HG02938 (cell line): ENCODE results near the gene PPHLN1.
A peak's percentile ranks its signal among the peaks of the same experiment; 100 is the strongest.
"Not testable (repeated sequence)": the region's sequence is repeated elsewhere in the genome, so short reads cannot be mapped to it uniquely, and the experiment has no call there.

ENCODE experiments used
- ATAC-seq: cut with Tn5 transposase; IDR thresholded peaks from one replicate; pipeline ENCODE4 v1.9.1; 2021; ENCODE audit warnings: mild to moderate bottlenecking, moderate library complexity; ENCODE audit not compliant: unreplicated experiment

PPHLN1 gene

DNA sequence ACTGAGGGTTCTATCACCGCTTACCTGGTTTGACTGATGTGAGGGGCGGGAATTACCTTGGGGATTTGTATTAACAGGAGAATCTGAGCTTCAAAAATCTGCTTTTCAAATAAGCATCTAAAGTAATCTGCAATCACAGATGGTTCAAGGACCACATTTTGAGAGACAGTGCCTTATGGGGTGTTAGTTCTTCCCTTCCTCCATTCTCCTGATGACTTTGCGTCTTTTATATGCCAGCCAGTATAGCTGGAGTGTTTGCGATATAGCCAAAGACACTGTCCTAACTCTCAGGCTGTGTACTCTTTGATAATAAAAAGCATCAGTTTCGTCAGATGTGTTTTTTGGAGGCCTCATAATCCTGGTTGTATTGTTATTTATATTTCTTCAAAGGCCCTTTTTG, 39.5 kb downstream of the PPHLN1 start:
- no peak for ATAC-seq

DNA sequence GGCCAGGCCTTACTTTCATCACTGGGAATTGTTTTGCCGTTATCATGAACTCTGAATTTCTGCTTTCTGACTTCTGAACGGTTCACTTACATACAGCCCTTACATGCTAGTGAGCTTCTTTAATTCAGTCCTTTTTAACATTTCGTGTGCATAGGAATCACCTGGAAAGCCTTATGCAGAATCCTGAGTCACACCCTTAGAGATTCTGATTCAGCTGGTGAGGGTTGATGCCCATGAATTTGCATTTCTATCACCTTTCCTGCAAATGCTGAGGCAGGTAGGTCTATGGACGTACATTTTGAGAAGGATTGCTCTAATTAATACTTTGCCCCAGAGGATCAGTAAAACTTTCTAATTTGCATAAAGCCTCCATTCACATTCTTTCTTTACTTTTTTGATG, 44.0 kb downstream of the PPHLN1 start:
- no peak for ATAC-seq

DNA sequence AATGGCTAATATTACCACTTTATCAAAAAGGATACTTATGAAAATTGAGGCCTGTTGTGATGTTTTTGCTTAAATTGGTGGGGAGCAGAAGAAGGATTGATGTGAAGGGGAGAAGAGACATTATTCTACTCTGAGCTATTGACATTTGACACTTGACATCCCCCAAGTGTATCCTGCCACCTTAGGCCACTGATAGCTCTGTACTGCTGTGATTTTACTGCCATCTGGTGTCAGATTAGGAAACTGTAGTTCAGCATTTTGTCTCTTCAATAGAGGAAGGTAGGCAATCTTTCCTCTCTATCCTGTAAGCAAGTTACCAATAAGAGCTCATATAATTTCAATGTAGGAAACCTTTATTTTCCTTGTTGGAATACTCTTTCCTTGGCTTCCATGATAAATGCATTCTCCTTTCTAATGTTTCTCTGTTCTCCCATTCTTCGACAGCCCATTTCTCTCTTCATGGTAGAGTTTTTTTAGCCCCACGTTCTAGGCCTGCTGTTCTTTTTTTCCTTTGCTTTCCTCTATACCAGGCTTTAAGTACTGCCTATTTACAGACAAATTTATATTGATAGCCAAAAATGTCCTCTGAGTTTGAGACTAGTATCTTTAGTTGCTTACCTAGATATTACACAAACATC, 46.3 kb downstream of the PPHLN1 start:
- peak; percentile 92 for ATAC-seq

DNA sequence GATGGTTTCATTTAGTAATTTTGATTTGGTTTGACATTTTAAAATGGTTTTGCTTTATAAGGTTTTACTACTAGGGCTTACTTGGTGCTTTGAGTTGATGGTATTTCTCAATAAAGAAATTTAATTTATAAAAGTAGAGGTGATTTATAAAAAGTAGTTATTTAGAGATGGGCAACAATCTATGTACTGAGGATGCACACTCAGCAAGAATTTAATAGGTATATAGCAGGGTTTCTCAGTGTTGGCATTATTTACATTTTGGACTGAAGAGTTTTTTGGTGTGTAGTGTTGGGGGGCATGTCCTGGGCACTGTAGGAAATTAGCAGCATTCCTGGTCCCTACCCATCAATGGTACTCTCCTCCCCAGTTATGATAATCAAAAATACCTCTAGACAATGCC, 47.7 kb downstream of the PPHLN1 start:
- no peak for ATAC-seq

DNA sequence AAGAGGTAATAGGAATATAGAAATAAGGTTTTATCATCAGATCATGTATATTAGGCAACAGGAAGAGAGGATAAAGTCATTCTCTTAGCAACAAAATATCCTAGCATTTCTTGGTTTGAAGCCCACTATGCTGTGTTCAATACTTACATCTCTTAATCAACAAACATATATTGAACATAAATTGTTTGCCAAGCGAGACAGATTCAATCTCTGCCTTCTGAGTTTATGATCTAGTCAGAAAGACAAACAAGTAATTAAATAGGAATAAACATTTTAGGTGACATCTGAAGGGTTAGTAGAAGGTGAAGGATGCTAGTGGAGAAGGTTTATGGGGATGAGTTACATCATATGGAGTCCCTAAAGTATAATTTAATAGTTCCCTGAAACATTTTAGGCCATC, 54.8 kb downstream of the PPHLN1 start:
- ATAC-seq = no peak

DNA sequence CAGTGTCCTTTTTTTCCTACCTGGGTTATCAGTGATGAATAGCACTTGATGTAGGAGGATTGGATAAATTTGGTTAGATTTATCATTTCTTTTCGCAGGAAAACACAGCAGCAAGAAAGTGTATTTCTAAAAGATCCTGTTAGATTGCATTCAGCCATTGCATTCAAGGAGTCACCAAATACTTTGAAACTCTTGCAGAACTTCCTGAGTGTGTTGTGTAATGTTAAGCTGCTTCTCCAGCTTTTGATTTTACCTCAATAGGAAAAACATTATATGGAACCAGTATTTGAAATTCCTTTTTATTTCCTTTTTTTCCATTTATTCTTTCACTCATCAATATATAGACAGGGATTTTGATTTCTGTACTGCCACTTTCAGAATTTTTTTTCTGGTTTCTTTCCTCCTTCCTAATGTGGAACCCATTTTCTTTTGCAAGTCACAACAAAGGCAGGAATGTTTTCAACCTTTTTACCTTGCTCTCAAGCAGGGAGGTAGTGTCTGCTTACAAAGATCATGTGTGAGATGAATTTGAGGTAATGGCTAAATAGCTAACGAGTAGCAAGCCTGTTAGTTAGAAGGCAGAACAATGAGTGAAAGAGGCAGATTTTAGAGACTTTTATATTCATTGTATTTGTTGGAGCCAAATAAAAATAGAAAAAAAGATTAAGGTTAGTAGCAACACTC, 56.2 kb downstream of the PPHLN1 start:
- ATAC-seq = no peak

DNA sequence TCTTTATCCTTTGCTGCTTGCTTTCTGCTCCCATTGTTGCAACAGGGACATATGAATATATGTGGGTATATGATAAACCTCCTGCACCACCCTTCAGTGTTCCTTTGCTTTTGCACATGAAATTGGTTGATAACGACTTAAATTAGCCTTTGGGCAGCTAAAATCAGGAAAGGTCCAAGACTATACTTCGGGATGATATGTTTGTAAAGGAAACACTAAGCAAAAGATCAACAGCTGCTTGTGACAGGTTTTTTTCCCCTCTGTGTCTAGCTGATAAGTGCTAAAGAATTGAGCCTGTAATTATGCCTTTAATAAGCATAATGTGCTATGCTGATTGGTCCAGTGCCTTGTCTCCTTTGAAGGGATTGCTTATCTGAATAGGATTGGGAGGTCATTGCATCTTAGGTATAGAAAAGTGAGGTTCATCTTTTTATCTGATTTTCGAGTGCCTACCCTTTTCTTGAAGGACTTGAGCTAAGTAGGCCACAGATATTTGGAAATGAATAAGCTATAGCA, 59.4 kb downstream of the PPHLN1 start:
- ATAC-seq = no peak

DNA sequence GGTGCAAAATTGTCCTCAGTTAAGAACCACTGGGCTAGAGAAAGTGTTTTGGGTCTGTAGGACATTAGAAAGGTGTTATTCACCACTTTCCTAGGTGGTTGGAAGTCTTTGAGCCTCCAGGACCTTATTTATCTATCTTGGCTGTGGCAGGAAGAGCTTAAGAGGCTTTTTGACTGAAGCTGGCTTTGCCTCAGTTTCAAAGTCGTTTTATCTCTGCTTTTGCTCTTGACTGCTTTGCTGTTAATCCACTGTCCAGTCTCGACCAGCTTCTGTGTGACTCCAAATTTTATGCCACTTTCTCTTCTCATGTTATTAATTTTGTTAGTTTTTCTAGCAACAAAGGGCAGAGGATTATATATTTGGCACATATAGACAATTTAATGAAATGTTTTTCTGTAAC, 60.3 kb downstream of the PPHLN1 start:
- no peak for ATAC-seq

DNA sequence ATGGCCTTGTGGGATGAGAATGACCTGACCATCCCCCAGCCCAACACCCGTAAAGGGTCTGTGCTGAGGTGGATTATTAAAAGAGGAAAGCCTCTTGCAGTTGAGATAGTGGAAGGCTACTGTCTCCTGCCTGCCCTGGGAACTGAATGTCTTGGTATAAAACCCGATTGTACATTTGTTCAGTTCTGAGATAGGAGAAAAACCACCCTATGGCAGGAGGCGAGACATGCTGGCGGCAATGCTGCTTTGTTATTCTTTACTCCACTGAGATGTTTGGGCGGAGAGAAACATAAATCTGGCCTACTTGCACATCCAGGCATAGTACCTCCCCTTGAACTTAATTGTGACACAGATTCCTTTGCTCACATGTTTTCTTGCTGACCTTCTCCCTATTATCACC, 62.1 kb downstream of the PPHLN1 start:
- ATAC-seq = not testable (repeated sequence)

DNA sequence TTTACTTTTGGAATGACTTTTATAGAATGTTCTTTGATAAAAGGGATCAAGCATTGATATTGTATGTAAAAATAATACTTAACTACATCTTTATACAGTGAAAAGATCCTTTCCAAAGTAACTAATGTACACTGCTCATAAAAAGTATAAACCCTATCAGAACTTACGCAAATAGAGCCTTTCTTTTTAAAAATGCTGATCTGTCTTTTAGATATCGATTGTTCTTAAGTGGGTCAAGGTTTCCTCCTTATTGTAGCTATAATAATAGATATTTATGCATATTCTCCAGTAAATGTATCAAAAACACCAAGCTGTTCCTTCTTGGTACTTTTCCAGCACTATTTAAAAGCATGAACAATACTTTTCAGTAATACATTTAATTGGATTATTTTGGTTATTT, 68.5 kb downstream of the PPHLN1 start:
- no peak for ATAC-seq

DNA sequence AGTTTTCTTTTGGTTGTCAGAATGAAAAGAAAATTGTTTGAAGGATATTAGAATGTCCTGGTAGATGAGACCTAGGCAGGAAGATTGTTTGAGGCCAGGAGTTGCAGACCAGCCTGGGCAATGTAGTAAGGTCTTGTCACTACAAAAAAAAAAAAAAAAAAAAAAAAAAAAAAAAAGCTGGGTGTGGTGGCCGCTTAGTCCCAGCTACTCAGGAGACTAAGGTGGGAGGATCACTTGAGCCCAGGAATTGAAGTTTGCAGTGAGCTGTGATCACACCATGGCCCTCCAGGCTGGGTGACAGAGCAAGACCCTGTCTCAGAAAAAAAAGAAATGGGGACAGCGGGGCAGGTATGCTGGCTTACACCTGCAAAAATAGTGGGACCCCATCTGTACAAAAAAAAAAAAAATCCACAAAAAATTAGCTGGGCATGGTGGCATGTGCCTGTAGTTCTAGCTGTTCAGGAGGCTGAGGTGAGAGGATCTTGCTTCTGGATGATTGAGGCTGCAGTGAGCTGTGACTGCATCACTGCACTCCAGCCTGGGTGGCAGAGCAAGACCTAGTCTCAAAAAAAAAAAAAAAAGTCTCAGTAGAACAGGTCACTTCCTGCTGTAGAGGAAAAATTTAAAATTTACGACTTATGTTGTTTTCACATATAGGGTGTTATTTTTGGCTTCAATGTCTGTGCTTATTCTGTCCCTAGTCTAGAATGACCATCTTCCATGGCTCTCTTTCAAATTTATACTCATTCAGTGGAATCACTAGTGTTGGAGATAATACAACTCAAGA, 70.7 kb downstream of the PPHLN1 start:
- no peak for ATAC-seq

DNA sequence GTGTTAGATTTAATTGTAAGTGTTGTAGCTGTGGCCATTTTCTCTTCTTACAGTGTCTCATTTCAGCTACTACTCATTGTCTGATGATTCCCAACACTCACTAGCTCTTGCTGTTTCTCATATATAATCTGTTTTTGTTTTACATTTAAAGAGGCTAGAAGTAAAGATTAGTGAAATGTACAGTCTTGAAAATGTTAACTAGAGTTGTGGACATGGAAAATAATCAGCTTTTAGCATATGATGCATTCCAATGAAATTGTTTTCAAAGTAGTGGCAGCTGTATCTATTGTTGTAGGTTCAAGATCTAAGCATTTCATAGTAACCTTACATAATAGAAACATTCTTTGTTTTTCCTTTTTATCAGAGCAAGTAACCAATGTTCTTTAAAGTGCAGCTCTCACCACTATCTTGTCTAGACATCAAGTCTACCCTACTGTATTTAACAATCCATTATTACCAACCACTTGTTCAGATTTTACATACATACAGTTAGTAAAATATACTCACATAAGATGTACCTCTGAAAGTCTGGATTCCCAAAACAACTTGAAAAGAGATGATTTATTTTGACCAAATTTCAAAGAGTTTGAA, 76.9 kb downstream of the PPHLN1 start:
- ATAC-seq = no peak

DNA sequence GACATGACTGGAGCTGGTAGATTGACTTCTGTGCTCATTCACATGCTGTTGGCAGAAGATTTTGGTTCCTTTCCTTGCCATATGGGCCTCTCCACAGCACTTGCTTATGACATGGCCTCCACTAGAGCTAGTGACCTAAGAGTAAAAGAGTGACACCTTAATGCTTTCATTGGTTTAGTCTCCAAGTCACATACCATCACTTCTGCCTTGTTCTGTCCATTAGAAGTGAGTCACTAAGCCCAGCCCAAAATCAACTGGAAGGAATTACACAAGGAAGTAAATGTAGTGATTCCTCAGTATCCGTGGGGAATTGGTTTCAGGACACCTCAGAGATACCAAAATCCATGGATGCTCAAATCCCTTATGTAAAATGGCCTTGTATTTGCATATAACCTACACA, 81.3 kb downstream of the PPHLN1 start:
- no peak for ATAC-seq

DNA sequence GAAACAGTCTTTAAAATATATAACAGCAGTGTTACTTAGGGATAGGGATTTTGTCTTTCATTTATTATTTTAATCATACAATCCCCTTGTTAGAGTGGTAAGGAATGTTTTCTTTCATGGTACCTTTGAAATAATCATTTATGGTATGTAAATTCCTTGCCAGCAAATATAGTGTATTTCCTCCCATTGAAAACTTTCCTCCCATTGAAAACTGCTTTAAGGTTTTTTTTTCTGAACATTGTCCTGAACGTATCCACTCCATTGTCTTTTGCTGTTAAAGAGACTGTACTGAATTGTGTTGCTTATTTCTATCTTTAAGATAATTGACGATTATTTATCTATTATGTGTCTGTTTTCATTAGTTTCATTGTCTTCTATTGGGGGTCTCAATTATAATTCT, 83.5 kb downstream of the PPHLN1 start:
- no peak for ATAC-seq

DNA sequence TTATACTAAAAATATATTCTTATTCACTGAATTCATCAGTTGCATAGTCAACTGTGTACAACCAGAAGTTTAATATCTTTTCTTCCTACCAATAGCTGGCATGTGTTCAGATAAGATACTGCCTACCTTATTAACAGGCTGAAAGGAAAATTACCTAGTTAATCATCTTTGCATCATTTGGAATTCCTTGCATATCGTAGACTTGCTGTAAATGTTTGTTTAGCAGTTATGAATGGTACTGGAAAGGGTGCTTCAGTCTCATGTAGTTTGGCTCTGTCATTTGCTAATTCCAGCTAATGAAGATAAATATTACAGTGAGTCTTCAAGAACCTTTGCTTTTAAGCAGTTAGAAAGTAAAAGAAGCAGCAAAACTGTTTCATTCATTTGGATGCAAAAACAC, 84.4 kb downstream of the PPHLN1 start:
- ATAC-seq = no peak

DNA sequence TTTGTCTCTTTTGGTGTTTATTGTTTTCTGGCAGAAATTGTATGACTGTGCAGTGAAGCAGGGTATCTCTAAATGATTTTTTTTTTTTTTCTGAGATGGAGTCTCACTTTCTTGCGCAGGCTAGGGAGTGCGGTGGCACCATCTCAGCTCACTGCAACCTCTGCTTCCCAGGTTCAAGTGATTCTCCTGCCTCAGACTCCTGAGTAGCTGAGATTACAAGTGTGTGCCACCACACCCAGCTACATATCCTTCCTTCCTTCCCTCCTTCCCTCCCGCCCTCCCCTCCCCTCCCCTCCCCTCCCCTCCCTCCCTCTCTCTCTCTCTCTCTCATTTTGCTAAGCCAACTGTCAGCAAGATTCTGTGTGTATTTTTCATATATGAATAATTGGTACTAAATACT, 94.4 kb downstream of the PPHLN1 start:
- no peak for ATAC-seq

DNA sequence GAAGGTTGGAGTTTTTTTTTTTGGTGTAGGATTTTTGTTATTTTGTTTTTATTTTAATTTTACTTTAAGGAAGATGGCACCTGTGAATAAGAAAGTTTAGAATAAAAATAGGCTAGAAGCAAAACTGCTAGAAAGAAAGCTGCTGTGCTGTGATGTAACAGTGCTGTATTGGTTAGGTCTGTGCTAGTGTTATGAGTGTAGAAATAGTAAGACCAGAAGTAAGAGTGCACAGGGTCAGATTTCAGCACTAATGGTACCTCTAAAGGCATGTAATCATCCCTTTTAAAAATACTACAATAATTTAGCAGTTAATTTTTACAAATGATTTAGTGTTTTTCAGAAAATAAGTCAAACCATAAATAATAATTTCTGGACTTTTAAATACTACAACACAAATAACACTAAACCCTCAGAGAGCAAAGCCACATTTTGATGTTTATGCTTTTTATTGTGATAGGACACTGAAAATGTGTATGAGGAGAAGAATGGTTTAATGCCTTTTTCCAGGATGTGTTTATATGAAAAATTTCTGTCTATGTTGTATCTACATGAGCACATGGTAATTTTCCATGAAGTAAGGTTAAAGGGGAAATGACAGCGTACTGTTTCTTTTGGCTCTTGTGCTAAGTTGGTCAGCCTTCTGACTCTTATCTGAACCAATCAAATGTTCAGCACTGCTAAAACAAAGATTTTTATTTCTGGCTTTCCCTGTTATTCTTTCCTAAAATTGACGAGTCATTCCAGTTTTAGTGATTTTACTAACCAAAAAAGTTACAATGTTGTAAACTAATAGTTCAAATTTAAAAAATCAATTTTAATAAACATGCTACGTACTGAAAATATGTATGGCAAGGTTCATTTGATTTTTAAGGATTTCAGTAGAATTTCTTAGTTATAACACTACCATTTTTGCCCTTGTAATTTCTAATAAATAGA, 96.1 kb downstream of the PPHLN1 start:
- ATAC-seq = peak; percentile 98

DNA sequence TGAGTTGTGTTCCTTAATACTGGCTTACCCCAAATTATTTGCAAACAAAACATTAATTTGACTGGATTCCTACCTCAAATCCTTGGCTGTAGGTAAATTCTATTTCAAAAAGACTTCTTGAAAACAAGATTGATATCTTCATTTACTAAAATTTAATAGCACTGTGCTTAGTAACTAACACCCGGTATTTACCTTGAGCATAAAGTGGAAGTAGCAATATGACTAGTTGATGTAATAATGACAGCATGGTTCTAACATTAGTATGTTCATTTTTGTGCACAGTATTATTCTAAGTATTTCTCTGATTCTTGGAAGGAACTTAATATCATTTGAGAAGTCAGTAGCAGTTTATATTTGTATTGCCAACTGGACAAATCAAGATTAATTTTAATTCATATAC, 96.8 kb downstream of the PPHLN1 start:
- ATAC-seq = peak; percentile 44

DNA sequence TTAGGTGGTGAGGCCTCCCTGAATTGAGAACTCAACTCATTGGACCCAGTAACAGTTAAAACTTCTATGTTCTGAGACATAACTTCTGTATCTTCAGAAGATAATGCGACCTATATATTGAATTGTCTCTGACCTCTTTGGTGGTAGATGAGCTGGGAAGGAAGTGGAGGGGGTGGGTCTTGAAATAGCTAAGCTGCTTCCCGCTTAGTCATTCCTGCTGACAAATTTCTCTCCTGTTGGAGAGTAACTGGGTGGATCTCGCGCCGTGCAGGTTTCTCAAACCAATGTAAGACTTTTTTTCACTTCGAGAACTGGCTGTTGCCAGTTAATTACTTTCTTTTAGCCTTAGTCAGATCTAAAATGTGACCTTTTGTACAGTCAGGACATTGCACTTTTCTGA, 100.8 kb downstream of the PPHLN1 start:
- no peak for ATAC-seq

DNA sequence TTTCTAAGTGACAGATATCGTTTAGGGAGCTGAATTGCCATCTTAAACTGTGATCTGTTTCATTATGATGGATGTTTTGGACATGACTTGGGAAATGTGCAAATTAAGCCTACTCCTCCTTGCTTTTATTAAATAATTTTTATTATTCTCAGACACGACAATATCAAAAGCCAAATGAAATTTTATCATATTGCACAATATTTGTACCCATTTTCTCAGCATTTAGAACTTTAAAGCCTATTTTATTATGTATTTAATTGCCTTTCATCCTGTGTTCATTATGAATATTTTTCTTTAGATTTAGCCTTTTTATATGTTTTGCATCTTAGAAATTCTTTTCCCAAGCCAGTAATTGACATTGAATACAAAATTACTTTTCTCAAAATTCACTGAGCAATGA, 102.9 kb downstream of the PPHLN1 start:
- no peak for ATAC-seq
